Stimulated activated naive CD8-positive, alpha-beta T cell treated with anti-CD3 and anti-CD28 coated beads, Interleukin-15, Interleukin-2, amounts not matched to agents 100 ng/mL and 50 ng/mL, for 24 hours (primary cell): ENCODE measurements around the gene MPZ.
"Not testable (repeated sequence)": the region's sequence is repeated elsewhere in the genome, so short reads cannot be mapped to it uniquely, and the experiment has no call there.

ENCODE experiments used
- H3K27ac Mint-ChIP-seq: one replicate; pipeline ENCODE4 v1.8.0; 2021; ENCODE audit warnings: mild to moderate bottlenecking, mixed read lengths
- H3K27me3 Mint-ChIP-seq: one replicate; pipeline ENCODE4 v1.8.0; 2021; ENCODE audit warnings: mixed read lengths
- H3K36me3 Mint-ChIP-seq: one replicate; pipeline ENCODE4 v1.8.0; 2021; ENCODE audit warnings: low read depth, mixed read lengths
- H3K4me1 Mint-ChIP-seq: one replicate; pipeline ENCODE4 v1.8.0; 2021; ENCODE audit warnings: low read depth, mixed read lengths
- H3K4me3 Mint-ChIP-seq: one replicate; pipeline ENCODE4 v1.8.0; 2021; ENCODE audit warnings: mild to moderate bottlenecking, mixed read lengths
- H3K9me3 Mint-ChIP-seq: one replicate; pipeline ENCODE4 v1.8.0; 2021; ENCODE audit warnings: mixed read lengths

The MPZ gene

GRCh38 chr1:161309868-161310267 is at the start of gene MPZ:
Gene MPZ, minus strand, starts transcription at chr1:161309968. Its CDS starts 63 bp downstream, at chr1:161309905.
- H3K27ac Mint-ChIP-seq: no peak within 1 kb of the TSS
- H3K4me3 Mint-ChIP-seq: no peak within 1 kb of the TSS
- no peaks in the 10 kb centered on the region for H3K36me3 Mint-ChIP-seq
- no peaks in the 10 kb centered on the region for H3K9me3 Mint-ChIP-seq
- no peaks in the 10 kb centered on the region for H3K27me3 Mint-ChIP-seq
- peaks cover 28% of the 10 kb centered on the region for H3K4me1 Mint-ChIP-seq

GRCh38 chr1:161359291-161359690 is 49.5 kb upstream of the MPZ start:
- no peak overlapping the region for H3K4me3 Mint-ChIP-seq
- H3K27me3 Mint-ChIP-seq: no peaks in the 10 kb centered on the region
- H3K9me3 Mint-ChIP-seq: no peaks in the 10 kb centered on the region
- H3K36me3 Mint-ChIP-seq: peaks cover 46% of the 10 kb centered on the region
- H3K4me1 Mint-ChIP-seq: peaks cover 24% of the 10 kb centered on the region
- H3K27ac Mint-ChIP-seq: no peak overlapping the region

- Mint-ChIP-seq H3K4me3 (no peak overlapping the region), H3K36me3 (peaks cover 35% of the 10 kb centered on the region), H3K27ac (no peak overlapping the region), H3K9me3 (no peaks in the 10 kb centered on the region), H3K4me1 (peaks cover 9% of the 10 kb centered on the region), H3K27me3 (no peaks in the 10 kb centered on the region)
Observed at GRCh38 chr1:161357073-161357472, 47.3 kb upstream of the MPZ start.

GRCh38 chr1:161351482-161351881 is 41.7 kb upstream of the MPZ start:
- no peak overlapping the region for H3K27ac Mint-ChIP-seq
- no peak overlapping the region for H3K4me3 Mint-ChIP-seq
- no peaks in the 10 kb centered on the region for H3K4me1 Mint-ChIP-seq
- no peaks in the 10 kb centered on the region for H3K9me3 Mint-ChIP-seq
- H3K27me3 Mint-ChIP-seq: no peaks in the 10 kb centered on the region
- H3K36me3 Mint-ChIP-seq: peaks cover 19% of the 10 kb centered on the region

- H3K4me3 Mint-ChIP-seq: no peak overlapping the region
- peaks cover 18% of the 10 kb centered on the region for H3K36me3 Mint-ChIP-seq
- H3K27ac Mint-ChIP-seq: no peak overlapping the region
- H3K9me3 Mint-ChIP-seq: no peaks in the 10 kb centered on the region
- no peaks in the 10 kb centered on the region for H3K27me3 Mint-ChIP-seq
- H3K4me1 Mint-ChIP-seq: no peaks in the 10 kb centered on the region
Observed at GRCh38 chr1:161350671-161351070, 40.9 kb upstream of the MPZ start.

GRCh38 chr1:161342821-161343220 is 33.1 kb upstream of the MPZ start:
- H3K27ac Mint-ChIP-seq: no peak overlapping the region
- H3K9me3 Mint-ChIP-seq: no peaks in the 10 kb centered on the region
- H3K27me3 Mint-ChIP-seq: no peaks in the 10 kb centered on the region
- peaks cover 10% of the 10 kb centered on the region for H3K4me1 Mint-ChIP-seq
- peaks cover 55% of the 10 kb centered on the region for H3K36me3 Mint-ChIP-seq
- H3K4me3 Mint-ChIP-seq: no peak overlapping the region

- Mint-ChIP-seq H3K36me3 (peaks cover 62% of the 10 kb centered on the region), H3K4me3 (no peak overlapping the region), H3K4me1 (peaks cover 10% of the 10 kb centered on the region)
Observed at GRCh38 chr1:161342177-161342576, 32.4 kb upstream of the MPZ start.

GRCh38 chr1:161335796-161336195 is 26.0 kb upstream of the MPZ start:
- H3K9me3 Mint-ChIP-seq: no peaks in the 10 kb centered on the region
- H3K27me3 Mint-ChIP-seq: no peaks in the 10 kb centered on the region
- H3K4me3 Mint-ChIP-seq: no peak overlapping the region
- no peak overlapping the region for H3K27ac Mint-ChIP-seq
- H3K4me1 Mint-ChIP-seq: peaks cover 10% of the 10 kb centered on the region
- H3K36me3 Mint-ChIP-seq: peaks cover 61% of the 10 kb centered on the region

More at GRCh38 chr1:161342177-161342576, 32.4 kb upstream of the MPZ start:
- H3K27ac Mint-ChIP-seq: no peak overlapping the region
- no peaks in the 10 kb centered on the region for H3K27me3 Mint-ChIP-seq
- no peaks in the 10 kb centered on the region for H3K9me3 Mint-ChIP-seq

- peaks cover 3% of the 10 kb centered on the region for H3K4me1 Mint-ChIP-seq
- no peaks in the 10 kb centered on the region for H3K27me3 Mint-ChIP-seq
- H3K9me3 Mint-ChIP-seq: no peaks in the 10 kb centered on the region
- H3K36me3 Mint-ChIP-seq: peaks cover 65% of the 10 kb centered on the region
- H3K4me3 Mint-ChIP-seq: no peak overlapping the region
- no peak overlapping the region for H3K27ac Mint-ChIP-seq
Observed at GRCh38 chr1:161333166-161333565, 23.4 kb upstream of the MPZ start.

GRCh38 chr1:161330346-161330745 is 20.6 kb upstream of the MPZ start:
- H3K27ac Mint-ChIP-seq: no peak overlapping the region

GRCh38 chr1:161324020-161324419 is 14.3 kb upstream of the MPZ start:
- Mint-ChIP-seq H3K9me3 (no peaks in the 10 kb centered on the region), H3K27me3 (no peaks in the 10 kb centered on the region), H3K4me1 (peaks cover 8% of the 10 kb centered on the region), H3K4me3 (no peak overlapping the region), H3K36me3 (peaks cover 37% of the 10 kb centered on the region), H3K27ac (no peak overlapping the region)

More at GRCh38 chr1:161330346-161330745, 20.6 kb upstream of the MPZ start:
- H3K27me3 Mint-ChIP-seq: no peaks in the 10 kb centered on the region
- no peak overlapping the region for H3K4me3 Mint-ChIP-seq
- H3K4me1 Mint-ChIP-seq: no peaks in the 10 kb centered on the region
- peaks cover 70% of the 10 kb centered on the region for H3K36me3 Mint-ChIP-seq
- no peaks in the 10 kb centered on the region for H3K9me3 Mint-ChIP-seq

GRCh38 chr1:161315841-161316674 is 6.3 kb upstream of the MPZ start:
- not testable (repeated sequence) for H3K9me3 Mint-ChIP-seq, H3K27me3 Mint-ChIP-seq, H3K27ac Mint-ChIP-seq, H3K36me3 Mint-ChIP-seq
- Mint-ChIP-seq H3K4me3 (peak overlapping the region; percentile 10), H3K4me1 (peaks cover 19% of the 10 kb centered on the region)

- H3K36me3 Mint-ChIP-seq: no peaks in the 10 kb centered on the region
- H3K4me1 Mint-ChIP-seq: peaks cover 19% of the 10 kb centered on the region
- peak within 1 kb of the TSS; percentile 89 for H3K27ac Mint-ChIP-seq
- H3K4me3 Mint-ChIP-seq: peak within 1 kb of the TSS; percentile 95
- no peaks in the 10 kb centered on the region for H3K27me3 Mint-ChIP-seq
- no peaks in the 10 kb centered on the region for H3K9me3 Mint-ChIP-seq
Observed at GRCh38 chr1:161314201-161314981, 4.6 kb upstream of the MPZ start, which contains the start of gene SDHC. Gene SDHC, plus strand, starts transcription at chr1:161314381. Its CDS starts 25 bp downstream, at chr1:161314406.

GRCh38 chr1:161313554-161314200 is 3.9 kb upstream of the MPZ start:
- H3K27me3 Mint-ChIP-seq: no peaks in the 10 kb centered on the region
- no peaks in the 10 kb centered on the region for H3K36me3 Mint-ChIP-seq
- peaks cover 19% of the 10 kb centered on the region for H3K4me1 Mint-ChIP-seq
- H3K27ac Mint-ChIP-seq: peak overlapping the region; percentile 89
- no peaks in the 10 kb centered on the region for H3K9me3 Mint-ChIP-seq
- H3K4me3 Mint-ChIP-seq: peak overlapping the region; percentile 95
